Muscle layer of colon (tissue), 2 donors: ENCODE data around the gene POLR2I.
A peak's percentile ranks its signal among the peaks of the same experiment; 100 is the strongest.
"Not testable (repeated sequence)": the region's sequence is repeated elsewhere in the genome, so short reads cannot be mapped to it uniquely, and the experiment has no call there.

Experiments
- H3K27ac ChIP-seq: one replicate; pipeline ENCODE4 v1.7.0; 2013; ENCODE audit warnings: low read depth, mild to moderate bottlenecking, low read length, moderate library complexity
- H3K27me3 ChIP-seq, 2 donors: one replicate each; pipeline ENCODE4 v1.7.0; 2013; ENCODE audit warnings: low read length in 2 of 2, mild to moderate bottlenecking in 2 of 2; ENCODE audit not compliant: insufficient read depth in 2 of 2, control insufficient read depth in 1 of 2
- H3K36me3 ChIP-seq: one replicate; pipeline ENCODE4 v1.7.0; 2013; ENCODE audit warnings: mild to moderate bottlenecking, low read length; ENCODE audit not compliant: insufficient read depth
- H3K4me1 ChIP-seq: one replicate; pipeline ENCODE4 v1.7.0; 2013; ENCODE audit warnings: mild to moderate bottlenecking, low read length; ENCODE audit not compliant: insufficient read depth
- H3K4me3 ChIP-seq, 2 donors: one replicate each; pipeline ENCODE4 v1.7.0; 2013; ENCODE audit warnings: low read length in 2 of 2, low read depth in 1 of 2, mild to moderate bottlenecking in 1 of 2, moderate library complexity in 1 of 2
- H3K9ac ChIP-seq: one replicate; pipeline ENCODE4 v1.7.0; 2013; ENCODE audit warnings: low read length
- H3K9me3 ChIP-seq: one replicate; pipeline ENCODE4 v1.7.0; 2013; ENCODE audit warnings: mild to moderate bottlenecking, low read length
- donor health status: abdominal sarcoma.
- donor health status: Adenocarcinoma of cecum.

Gene POLR2I

DNA sequence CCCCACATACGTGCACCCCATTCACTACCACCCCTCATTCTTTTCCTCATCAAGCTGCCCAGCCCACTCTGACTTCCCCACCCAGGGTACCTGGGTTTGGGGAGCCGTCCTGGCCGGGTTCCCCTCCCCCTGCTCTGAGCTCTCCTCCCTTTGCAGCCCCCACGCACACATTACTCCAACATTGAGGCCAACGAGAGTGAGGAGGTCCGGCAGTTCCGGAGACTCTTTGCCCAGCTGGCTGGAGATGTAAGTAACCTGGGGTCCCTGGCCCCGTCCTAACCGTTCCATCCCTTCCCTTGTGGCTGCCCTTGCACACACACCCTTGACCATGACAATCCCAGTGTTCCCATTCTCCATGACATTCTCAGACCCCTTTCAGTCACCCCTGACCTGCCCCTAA lies 27.8 kb upstream of the POLR2I start:
- peaks cover 11% of the 10 kb centered on the region for H3K4me1 ChIP-seq
- no peaks in the 10 kb centered on the region for H3K27me3 ChIP-seq
- no peak overlapping the region for H3K9ac ChIP-seq
- H3K4me3 ChIP-seq = no peak overlapping the region
- H3K36me3 ChIP-seq = peaks cover 42% of the 10 kb centered on the region
- H3K9me3 ChIP-seq = no peaks in the 10 kb centered on the region
- no peak overlapping the region for H3K27ac ChIP-seq

GRCh38 chr19:36142046-36142445 lies 27.4 kb upstream of the POLR2I start:
- Histone ChIP-seq H3K27ac (no peak overlapping the region), H3K36me3 (peaks cover 40% of the 10 kb centered on the region), H3K4me3 (peak overlapping the region in 1 of 2 donors; percentile 61)

DNA sequence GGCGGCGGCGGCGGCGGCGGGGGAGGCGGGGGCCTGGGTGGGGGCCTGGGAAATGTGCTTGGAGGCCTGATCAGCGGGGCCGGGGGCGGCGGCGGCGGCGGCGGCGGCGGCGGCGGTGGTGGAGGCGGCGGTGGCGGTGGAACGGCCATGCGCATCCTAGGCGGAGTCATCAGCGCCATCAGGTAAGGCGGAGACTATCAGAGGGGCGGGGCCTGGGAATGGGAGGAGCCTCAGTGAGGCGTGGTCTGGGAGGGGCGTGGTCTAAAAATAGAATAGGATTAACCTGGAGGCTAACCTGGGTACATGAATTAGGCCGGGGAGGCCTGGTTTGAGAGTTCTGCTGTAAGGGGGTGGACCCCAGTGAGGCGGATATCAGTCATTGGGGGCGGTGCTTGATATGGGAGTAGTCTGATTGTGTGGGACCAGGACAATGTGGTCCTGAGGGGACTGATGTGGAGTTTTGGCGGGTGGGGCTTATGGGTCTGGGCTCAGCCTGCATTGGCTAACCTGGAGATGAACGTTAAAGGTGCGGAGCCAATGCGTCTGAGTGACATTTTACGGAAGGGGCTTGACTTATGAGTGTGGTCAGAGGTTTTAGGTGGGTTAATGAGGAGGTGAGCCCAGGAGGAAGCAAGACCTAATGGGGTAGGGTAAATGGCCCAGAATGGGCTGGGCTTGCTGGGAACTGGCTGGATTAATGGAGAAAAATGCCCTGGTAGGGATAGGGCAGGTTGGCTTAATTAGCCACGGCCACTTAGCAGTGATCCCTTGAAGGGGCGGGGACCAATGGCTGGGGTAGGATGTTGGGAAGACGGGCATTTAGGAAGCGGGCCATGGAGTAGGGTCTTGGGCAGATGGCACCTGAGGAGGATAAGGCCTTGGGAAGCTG lies 26.6 kb upstream of the POLR2I start:
- Histone ChIP-seq H3K9me3 (no peaks in the 10 kb centered on the region), H3K4me3 (peak overlapping the region; percentile 44 to 96), H3K4me1 (peaks cover 21% of the 10 kb centered on the region), H3K27me3 (no peaks in the 10 kb centered on the region), H3K27ac (peak overlapping the region; percentile 99), H3K9ac (peak overlapping the region; percentile 27), H3K36me3 (peaks cover 33% of the 10 kb centered on the region)

More at GRCh38 chr19:36142046-36142445, 27.4 kb upstream of the POLR2I start:
- no peak overlapping the region for H3K9ac ChIP-seq
- peaks cover 14% of the 10 kb centered on the region for H3K4me1 ChIP-seq
- H3K27me3 ChIP-seq = no peaks in the 10 kb centered on the region
- H3K9me3 ChIP-seq = no peaks in the 10 kb centered on the region

GRCh38 chr19:36140304-36141038 lies 25.8 kb upstream of the POLR2I start:
- Histone ChIP-seq H3K27ac (peak overlapping the region; percentile 99), H3K36me3 (peaks cover 24% of the 10 kb centered on the region), H3K4me1 (peaks cover 22% of the 10 kb centered on the region), H3K4me3 (peak overlapping the region; percentile 84 to 96), H3K9me3 (no peaks in the 10 kb centered on the region), H3K27me3 (no peaks in the 10 kb centered on the region), H3K9ac (peak overlapping the region; percentile 100)

- Histone ChIP-seq H3K27ac (peak within 1 kb of the TSS; percentile 100), H3K9ac (peak within 1 kb of the TSS; percentile 100), H3K9me3 (no peaks in the 10 kb centered on the region), H3K4me3 (peak within 1 kb of the TSS; percentile 84 to 96), H3K4me1 (peaks cover 22% of the 10 kb centered on the region), H3K27me3 (no peaks in the 10 kb centered on the region), H3K36me3 (peaks cover 19% of the 10 kb centered on the region)
Measured at GRCh38 chr19:36139473-36140303, 25.0 kb upstream of the POLR2I start, which contains the start of gene CAPNS1. Gene CAPNS1, plus strand, starts transcription at chr19:36140066. Its CDS starts 946 bp downstream, at chr19:36141012.

DNA sequence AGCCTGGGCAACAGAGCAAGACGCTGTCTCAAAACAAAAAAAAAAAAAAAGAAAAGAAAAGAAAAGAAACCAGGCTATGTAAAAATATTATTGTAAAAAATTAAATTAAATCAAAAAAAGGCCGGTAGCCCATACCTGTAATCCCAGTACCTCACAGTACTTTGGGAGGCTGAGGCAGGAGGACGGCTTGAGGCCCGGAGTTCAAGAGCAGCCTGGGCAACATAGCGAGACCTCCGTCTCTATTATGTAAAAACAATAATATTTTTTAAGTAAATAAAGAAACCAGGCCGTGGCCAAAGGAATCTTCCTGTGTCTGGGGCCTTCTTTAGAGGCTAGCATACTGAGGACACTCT lies 24.4 kb upstream of the POLR2I start:
- Histone ChIP-seq H3K9me3 (no peaks in the 10 kb centered on the region), H3K4me1 (peaks cover 22% of the 10 kb centered on the region)

DNA sequence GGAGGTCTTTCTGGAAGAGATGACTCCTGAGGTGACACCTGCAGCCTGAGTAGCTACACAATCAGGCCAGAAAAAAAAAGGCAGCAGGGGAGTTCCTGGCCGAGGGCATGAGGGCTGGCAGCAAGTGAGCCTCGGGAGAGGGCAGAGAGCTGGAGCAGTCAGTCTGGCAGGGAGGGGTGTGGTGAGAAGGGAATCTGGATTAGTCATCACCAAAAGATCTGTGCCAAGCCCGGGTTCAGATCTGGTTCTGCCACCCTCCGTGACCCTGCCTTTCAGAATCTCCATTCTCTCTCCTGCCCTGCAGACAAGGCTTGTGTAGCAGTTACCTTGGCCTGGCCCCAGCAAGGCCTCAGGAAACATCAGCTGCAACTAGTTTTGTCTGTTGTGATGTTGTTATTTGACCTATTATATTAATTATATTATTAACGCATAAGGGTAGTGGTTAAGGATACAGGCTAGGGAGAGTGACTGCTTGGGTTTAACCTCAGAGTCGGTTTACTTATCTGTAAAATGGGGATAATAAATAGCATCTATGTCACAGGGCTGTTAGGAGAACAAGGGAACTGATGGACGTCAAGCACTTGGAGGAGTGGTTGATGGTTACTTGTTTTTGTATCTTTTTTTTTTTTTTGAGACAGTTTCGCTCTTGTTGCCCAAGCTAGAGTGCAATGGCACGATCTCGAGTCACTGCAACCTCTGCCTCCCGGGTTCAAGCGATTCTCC lies 22.4 kb upstream of the POLR2I start:
- no peaks in the 10 kb centered on the region for H3K27me3 ChIP-seq
- H3K9me3 ChIP-seq = no peaks in the 10 kb centered on the region
- peak overlapping the region; percentile 24 for H3K27ac ChIP-seq
- H3K36me3 ChIP-seq = peaks cover 5% of the 10 kb centered on the region
- peaks cover 21% of the 10 kb centered on the region for H3K4me1 ChIP-seq
- no peak overlapping the region for H3K9ac ChIP-seq
- no peak overlapping the region for H3K4me3 ChIP-seq

More for the DNA sequence above, 24.4 kb upstream of the POLR2I start:
- Histone ChIP-seq H3K9ac (peak overlapping the region; percentile 84), H3K4me3 (peak overlapping the region in 1 of 2 donors; percentile 96), H3K27ac (peak overlapping the region; percentile 100), H3K27me3 (no peaks in the 10 kb centered on the region), H3K36me3 (peaks cover 17% of the 10 kb centered on the region)

DNA sequence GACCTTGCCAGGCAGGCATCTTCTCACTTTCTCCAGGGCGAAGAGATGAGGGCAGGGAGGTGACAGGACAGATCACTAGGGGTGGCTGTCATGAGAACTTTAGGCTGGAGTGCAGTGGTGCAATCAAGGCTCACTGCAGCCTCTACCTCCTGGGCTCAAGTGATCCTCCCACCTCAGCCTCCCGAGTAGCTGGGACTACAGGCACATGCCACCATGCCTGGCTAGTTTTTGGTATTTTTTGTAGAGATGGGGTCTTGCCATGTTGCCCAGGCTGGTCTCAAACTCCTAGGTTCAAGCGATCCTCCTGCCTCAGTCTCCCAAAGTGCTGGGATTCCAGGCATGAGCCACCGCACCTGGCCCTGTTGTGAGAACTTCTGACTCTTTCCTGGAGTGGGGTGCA lies 20.2 kb upstream of the POLR2I start:
- H3K4me1 ChIP-seq = peaks cover 11% of the 10 kb centered on the region
- H3K27me3 ChIP-seq, H3K9me3 ChIP-seq, H3K9ac ChIP-seq, H3K4me3 ChIP-seq, H3K27ac ChIP-seq, H3K36me3 ChIP-seq: not testable (repeated sequence)

DNA sequence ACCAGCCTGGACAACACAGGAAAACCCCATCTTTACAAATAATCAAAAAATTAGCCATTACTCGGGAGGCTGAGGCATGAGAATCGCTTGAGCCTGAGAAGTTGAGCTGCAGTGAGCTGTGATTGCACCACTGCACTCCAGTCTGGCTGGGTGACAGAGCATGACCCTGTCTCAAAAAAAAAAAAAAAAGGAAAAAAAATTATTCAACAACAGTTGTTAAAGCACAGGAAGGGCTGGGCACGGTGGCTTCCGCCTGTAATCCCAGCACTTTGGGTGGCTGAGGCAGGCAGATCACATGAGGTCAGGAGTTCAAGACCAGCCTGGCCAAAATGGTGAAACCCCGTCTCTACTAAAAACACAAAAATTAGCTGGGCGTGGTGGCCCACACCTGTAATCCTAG lies 16.5 kb upstream of the POLR2I start:
- not testable (repeated sequence) for H3K27me3 ChIP-seq, H3K4me3 ChIP-seq, H3K9me3 ChIP-seq, H3K4me1 ChIP-seq, H3K27ac ChIP-seq, H3K9ac ChIP-seq, H3K36me3 ChIP-seq

GRCh38 chr19:36128392-36128736 lies 13.7 kb upstream of the POLR2I start:
- Histone ChIP-seq H3K36me3 (peaks cover 20% of the 10 kb centered on the region), H3K9ac (peak overlapping the region; percentile 77), H3K27me3 (no peaks in the 10 kb centered on the region), H3K27ac (peak overlapping the region; percentile 98), H3K4me1 (peaks cover 7% of the 10 kb centered on the region), H3K9me3 (no peaks in the 10 kb centered on the region), H3K4me3 (peak overlapping the region; percentile 7 to 67)
